K562 (cell line): ENCODE data around the gene COL15A1. TPM values are rescaled to one million over a fixed set of nuclear protein-coding genes. Genes with fewer than 3 reads are reported as not detected.
A peak's percentile ranks its signal among the peaks of the same experiment; 100 is the strongest.

ENCODE experiments used
- ATAC-seq: fragments of 200-7000 bp; cut with Tn5 transposase; 3 replicates; pipeline ENCODE4 v1.9.1; 2020; ENCODE audit warnings: moderate library complexity
- BruUV-seq: library from RNA; stranded (reverse); fragments of 400-500 nt; replicated peaks from 2 replicates; lab custom pipeline; 2021; lab: Mats Ljungman, UMichigan
- CTCF ChIA-PET: fragments of 300-600 bp; formaldehyde crosslinking; extraction: SDS; loops from one replicate; lab custom pipeline; 2021; ENCODE audit warnings: low intra/inter-chr PET ratio; lab: Yijun Ruan, JAX
- POLR2A ChIA-PET: fragments of 300-600, 350-650 bp; sonication (Branson Sonifier 250); formaldehyde crosslinking; extraction: SDS; loops from one replicate; lab custom pipeline; 2021; ENCODE audit warnings: antibody characterized with exemption, inconsistent platforms; lab: Yijun Ruan, JAX
- DNase-seq, 4 experiments: peaks; one replicate each; pipeline versions ENCODE4 v3.0.0 to v3.0.0-alpha.2; 2011 to 2018; ENCODE audit warnings: low spot score in 3 of 4, mixed read lengths in 3 of 4; ENCODE audit errors: extremely low read depth in 1 of 4
- FAIRE-seq: peaks from 2 replicates; lab custom pipeline; 2011; peaks lifted over from hg19 to GRCh38; lab: Jason Lieb, UNC
- H2AFZ ChIP-seq: 2 replicates; pipeline ENCODE4 v1.6.0; 2011; ENCODE audit warnings: low read depth, low read length, control low read depth, inconsistent platforms
- H3K27ac ChIP-seq: fragments of 200-600 bp; 3 replicates; pipeline ENCODE4 v1.8.0; 2011; ENCODE audit warnings: low read depth, mild to moderate bottlenecking, control low read depth, inconsistent platforms, low read length, moderate library complexity, mixed read lengths; ENCODE audit errors: extremely low read depth
- H3K27me3 ChIP-seq, 2 experiments: fragments of 300-600 bp in 1 of 2; 2 replicates in 1 of 2; 3 replicates in 1 of 2; pipeline versions ENCODE4 v1.6.0 to v1.8.0; 2011; ENCODE audit warnings: inconsistent platforms in 2 of 2, low read length in 2 of 2, mild to moderate bottlenecking in 1 of 2, mixed read lengths in 1 of 2, moderate library complexity in 1 of 2; ENCODE audit not compliant: control insufficient read depth in 2 of 2, insufficient read depth in 2 of 2
- H3K36me3 ChIP-seq: fragments of 300-600 bp; 3 replicates; pipeline ENCODE4 v1.8.0; 2011; ENCODE audit warnings: mild to moderate bottlenecking, low read length, inconsistent platforms; ENCODE audit not compliant: control insufficient read depth, insufficient read depth
- H3K4me1 ChIP-seq, 2 experiments: fragments of 200-600 bp in 1 of 2; replicated peaks in 1 of 2; 2 replicates in 1 of 2; 3 replicates in 1 of 2; pipeline versions ENCODE4 v1.5.1 to v1.8.0; 2011; ENCODE audit warnings: inconsistent platforms in 2 of 2, low read length in 2 of 2, mild to moderate bottlenecking in 1 of 2, mixed read lengths in 1 of 2, moderate library complexity in 1 of 2; ENCODE audit not compliant: control insufficient read depth in 2 of 2, insufficient read depth in 2 of 2
- H3K4me2 ChIP-seq: 2 replicates; pipeline ENCODE4 v1.6.1; 2011; ENCODE audit warnings: low read length, control low read depth, inconsistent platforms, mixed read lengths; ENCODE audit not compliant: insufficient read depth
- H3K4me3 ChIP-seq: fragments of 200-600 bp; sonication (generic), shearing (Covaris generic); 2 replicates; pipeline ENCODE4 v1.5.1; 2016; ENCODE audit warnings: control low read depth, inconsistent platforms
- H3K79me2 ChIP-seq: fragments of 200-600 bp; 3 replicates; pipeline ENCODE4 v1.8.0; 2011; ENCODE audit warnings: low read length, inconsistent platforms; ENCODE audit not compliant: control insufficient read depth, insufficient read depth
- H3K9ac ChIP-seq, 2 experiments: 2 replicates each; pipeline versions ENCODE4 v1.6.0 to v1.6.1; 2011; ENCODE audit warnings: low read depth in 2 of 2, low read length in 2 of 2, control low read depth in 1 of 2, inconsistent platforms in 1 of 2, mild to moderate bottlenecking in 1 of 2, mixed read lengths in 1 of 2; ENCODE audit not compliant: insufficient read depth in 1 of 2
- H3K9me1 ChIP-seq: one replicate; pipeline ENCODE4 v1.6.0; 2011; ENCODE audit warnings: inconsistent platforms, mild to moderate bottlenecking, low read length, moderate library complexity; ENCODE audit not compliant: control insufficient read depth, insufficient read depth
- H3K9me3 ChIP-seq: replicated peaks from 2 replicates; pipeline ENCODE4 v1.5.1; 2011; ENCODE audit warnings: low read depth, low read length, inconsistent platforms; ENCODE audit not compliant: control insufficient read depth, insufficient read depth
- H4K20me1 ChIP-seq: replicated peaks from 2 replicates; pipeline ENCODE4 v1.6.1; 2011; ENCODE audit warnings: low read length, inconsistent platforms, mixed read lengths; ENCODE audit not compliant: control insufficient read depth, insufficient read depth
- JUND ChIP-seq, 2 experiments: IDR thresholded peaks; 2 replicates in 1 of 2; 3 replicates in 1 of 2; pipeline ENCODE4 v1.6.1; 2011; ENCODE audit warnings: borderline replicate concordance in 2 of 2, low read depth in 2 of 2, low read length in 2 of 2, improper control_type of control experiment in 1 of 2, missing biosample characterization in 1 of 2, missing genetic modification characterization in 1 of 2, missing genetic modification reagents in 1 of 2
- YY1 ChIP-seq, 3 experiments: IDR thresholded peaks; 2 replicates each; pipeline ENCODE4 v1.6.1; 2011; ENCODE audit warnings: low read length in 2 of 3, mild to moderate bottlenecking in 2 of 3, moderate library complexity in 2 of 3, borderline replicate concordance in 1 of 3, control low read depth in 1 of 3, low read depth in 1 of 3; ENCODE audit not compliant: insufficient read depth in 3 of 3, insufficient replicate concordance in 2 of 3, control insufficient read depth in 1 of 3, insufficient read length in 1 of 3; ENCODE audit errors: extremely low read depth in 1 of 3
- ZC3H4 ChIP-seq: sonication (generic); formaldehyde crosslinking; IDR thresholded peaks from 2 replicates; pipeline ENCODE4 v1.9.0; 2021; ENCODE audit warnings: missing genetic modification reagents, borderline replicate concordance
- ZNF263 ChIP-seq: sonication (generic); formaldehyde crosslinking; IDR thresholded peaks from 2 replicates; pipeline ENCODE4 v1.8.0; 2022; ENCODE audit warnings: mild to moderate bottlenecking, missing genetic modification reagents, borderline replicate concordance
- ZNF644 ChIP-seq: fragments of 200-800 bp; sonication (Bioruptor generic); IDR thresholded peaks from 2 replicates; pipeline ENCODE4 v1.6.1; 2016; ENCODE audit warnings: low read depth, missing genetic modification characterization, missing compliant biosample characterization
- ZNF766 ChIP-seq: fragments of 200-800 bp; sonication (Bioruptor generic); conservative IDR thresholded peaks from 2 replicates; pipeline ENCODE4 v1.6.1; 2016; ENCODE audit warnings: missing genetic modification characterization, missing compliant biosample characterization
- WGBS: fragments of 100-300 bp; shearing (Covaris generic); methylation state at CpG from one replicate; pipeline ENCODE4 v1.1.6; 2016; ENCODE audit warnings: low coverage, mixed read lengths; ENCODE audit not compliant: insufficient coverage; ENCODE audit errors: missing lambda C conversion rate; 5-methylcytosine and 5-hydroxymethylcytosine counted together
- in situ Hi-C: fragments of 300-500 bp; cut with MboI; formaldehyde crosslinking; loops from 4 replicates; pipeline ENCODE4 v1.15.0; 2018; ENCODE audit warnings: inconsistent platforms, mixed read lengths
- intact Hi-C: fragments of 100-400 bp; cut with micrococcal nuclease; formaldehyde crosslinking; loops from 2 replicates; pipeline ENCODE4 v1.14.2; 2022
- polyA plus RNA-seq, 8 experiments: library from polyadenylated mRNA; depleted of rRNA in 4 of 8; stranded (reverse) in 5 of 8; unstranded in 3 of 8; fragments of >200 nt; fragmentation: Nextera tagmentation in 2 of 8; fragmentation: Illumina TruSeq in 1 of 8; extraction: Ambion mirVana in 2 of 8; extraction: Trizol in 1 of 8; gene quantifications; 2 replicates each; pipeline versions ENCODE4 v1.2.1 to v1.2.3, GENCODE V29; 2011 to 2014; ENCODE audit warnings: inconsistent platforms in 1 of 8, missing spikeins in 1 of 8
- total RNA-seq, 7 experiments: library from RNA; depleted of rRNA in 6 of 7; stranded (reverse); fragments of >200 nt in 6 of 7; fragmentation: Illumina TruSeq in 2 of 7; extraction: Trizol in 2 of 7; gene quantifications; 2 replicates each; pipeline versions ENCODE4 v1.2.1 to v1.2.3, GENCODE V29; 2011 to 2021; ENCODE audit warnings: low replicate concordance in 1 of 7
- TF ChIP-seq, protein P1 (sequence below), 2 experiments: fragments of 450-650 bp in 1 of 2; sonication (generic) in 1 of 2; formaldehyde crosslinking in 1 of 2; IDR thresholded peaks in 1 of 2; conservative IDR thresholded peaks in 1 of 2; 2 replicates each; pipeline versions ENCODE4 v1.6.1 to v1.8.1; 2016 to 2023; ENCODE audit warnings: mild to moderate bottlenecking in 2 of 2, moderate library complexity in 2 of 2, inconsistent platforms in 1 of 2, missing genetic modification reagents in 1 of 2
- TF ChIP-seq, protein P2 (sequence below): fragments of 200-800 bp; sonication (Bioruptor generic); IDR thresholded peaks from 2 replicates; pipeline ENCODE4 v1.6.1; 2016; ENCODE audit warnings: missing genetic modification characterization, missing compliant biosample characterization

COL15A1 gene
- total and polyA plus RNA-seq, 9 of the 15 experiments (the other 6 are each of a cell fraction or from before 2014, with no cell fraction given) = 0.46 to 5.1 (median 2.6) TPM

DNA sequence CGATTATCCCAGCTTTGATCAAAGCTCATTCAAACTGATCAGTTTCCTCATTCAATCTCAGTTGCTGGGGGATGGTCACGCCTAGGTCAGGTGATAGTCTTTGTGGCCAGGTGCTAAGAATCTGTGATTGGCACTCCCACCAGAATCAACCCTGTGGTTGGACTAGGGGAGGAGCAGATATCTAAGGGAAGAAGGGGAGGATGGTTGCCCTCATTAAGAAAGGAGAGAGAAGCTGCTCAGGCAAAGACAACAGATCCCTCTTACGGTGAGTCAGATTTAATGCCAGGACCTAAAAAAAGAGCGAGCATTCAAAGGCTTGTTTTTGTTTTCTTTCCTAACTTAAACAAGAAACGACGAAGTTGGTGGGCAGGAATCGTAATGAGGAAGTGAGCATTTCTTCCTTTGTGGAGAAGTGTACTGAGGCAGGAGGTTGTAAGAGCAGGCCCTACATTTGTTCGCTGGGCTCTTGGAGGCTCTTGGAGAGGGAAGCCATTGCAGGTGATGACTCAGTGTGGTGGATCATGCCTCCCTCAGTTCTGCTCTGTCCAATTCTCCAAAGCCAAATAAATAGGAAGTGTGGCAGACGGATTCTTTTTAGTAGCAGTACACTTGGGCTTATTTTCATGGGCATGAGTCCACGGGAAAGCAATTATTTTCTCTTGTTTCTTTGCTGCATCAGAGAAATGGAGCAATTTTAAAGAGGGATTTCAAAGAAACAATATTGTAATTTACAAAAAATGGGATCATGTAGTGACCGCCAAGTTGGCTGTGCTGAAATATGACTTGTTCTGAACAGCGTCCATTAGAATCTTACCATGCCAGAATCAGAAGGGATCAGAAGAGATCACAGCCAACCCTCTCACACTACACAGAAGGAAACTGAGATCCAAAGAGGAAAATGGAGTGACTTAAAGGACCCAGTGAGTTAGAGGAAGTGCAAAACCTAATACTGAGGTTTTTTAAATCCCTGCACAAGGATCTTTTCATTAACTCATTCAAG, 142.5 kb downstream of the COL15A1 start:
- Histone ChIP-seq H3K4me3 (no peak overlapping the region), H3K27me3 (no peaks in the 10 kb centered on the region), H4K20me1 (no peaks in the 10 kb centered on the region), H3K9me1 (no peaks in the 10 kb centered on the region), H3K79me2 (no peaks in the 10 kb centered on the region), H3K9ac (no peak overlapping the region), H2AFZ (peak overlapping the region; percentile 80), H3K4me1 (peaks cover 0 to 11% of the 10 kb centered on the region in 2 experiments; a peak in 3 of 5 replicates), H3K9me3 (0 out of 2 replicates have a peak, but pooled peaks cover 6% of the 10 kb centered on the region), H3K36me3 (no peaks in the 10 kb centered on the region), H3K27ac (no peak overlapping the region), H3K4me2 (no peak overlapping the region)
- ChIA-PET POLR2A (interaction anchor here (1.1 to 3.3 kb wide), 2 partner anchors 11 to 15 kb away, joined by 4 to 37 read pairs; no protein-coding TSS in a partner anchor), CTCF (no interaction called here)
- in situ Hi-C loops = no loop called here
- FAIRE-seq (no peak), DNase-seq (no peak), ATAC-seq (peak; percentile 42; the same call in 1 of the 3 replicates)
- BruUV-seq = no TSS peak
- intact Hi-C loops = no loop called here
- 46% methylated on average over 12 of the region's 12 CpGs for WGBS
- peak; percentile 23; the same call in 1 of the 2 replicates for TF ChIP-seq ZNF263
- 0 out of 2 replicates have a peak, but pooled peaks have one; percentile 14 for TF ChIP-seq ZNF766
- TF ChIP-seq, protein P1, sequence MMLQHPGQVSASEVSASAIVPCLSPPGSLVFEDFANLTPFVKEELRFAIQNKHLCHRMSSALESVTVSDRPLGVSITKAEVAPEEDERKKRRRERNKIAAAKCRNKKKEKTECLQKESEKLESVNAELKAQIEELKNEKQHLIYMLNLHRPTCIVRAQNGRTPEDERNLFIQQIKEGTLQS (IDR thresholded peaks at IDR 0.05) = peak; percentile 74
- TF ChIP-seq, protein P1 (CRISPR knock-in tag; conservative IDR thresholded peaks at IDR 0.05) = no peak
- no peak for TF ChIP-seq ZNF644 (tag)
- TF ChIP-seq, protein P2, sequence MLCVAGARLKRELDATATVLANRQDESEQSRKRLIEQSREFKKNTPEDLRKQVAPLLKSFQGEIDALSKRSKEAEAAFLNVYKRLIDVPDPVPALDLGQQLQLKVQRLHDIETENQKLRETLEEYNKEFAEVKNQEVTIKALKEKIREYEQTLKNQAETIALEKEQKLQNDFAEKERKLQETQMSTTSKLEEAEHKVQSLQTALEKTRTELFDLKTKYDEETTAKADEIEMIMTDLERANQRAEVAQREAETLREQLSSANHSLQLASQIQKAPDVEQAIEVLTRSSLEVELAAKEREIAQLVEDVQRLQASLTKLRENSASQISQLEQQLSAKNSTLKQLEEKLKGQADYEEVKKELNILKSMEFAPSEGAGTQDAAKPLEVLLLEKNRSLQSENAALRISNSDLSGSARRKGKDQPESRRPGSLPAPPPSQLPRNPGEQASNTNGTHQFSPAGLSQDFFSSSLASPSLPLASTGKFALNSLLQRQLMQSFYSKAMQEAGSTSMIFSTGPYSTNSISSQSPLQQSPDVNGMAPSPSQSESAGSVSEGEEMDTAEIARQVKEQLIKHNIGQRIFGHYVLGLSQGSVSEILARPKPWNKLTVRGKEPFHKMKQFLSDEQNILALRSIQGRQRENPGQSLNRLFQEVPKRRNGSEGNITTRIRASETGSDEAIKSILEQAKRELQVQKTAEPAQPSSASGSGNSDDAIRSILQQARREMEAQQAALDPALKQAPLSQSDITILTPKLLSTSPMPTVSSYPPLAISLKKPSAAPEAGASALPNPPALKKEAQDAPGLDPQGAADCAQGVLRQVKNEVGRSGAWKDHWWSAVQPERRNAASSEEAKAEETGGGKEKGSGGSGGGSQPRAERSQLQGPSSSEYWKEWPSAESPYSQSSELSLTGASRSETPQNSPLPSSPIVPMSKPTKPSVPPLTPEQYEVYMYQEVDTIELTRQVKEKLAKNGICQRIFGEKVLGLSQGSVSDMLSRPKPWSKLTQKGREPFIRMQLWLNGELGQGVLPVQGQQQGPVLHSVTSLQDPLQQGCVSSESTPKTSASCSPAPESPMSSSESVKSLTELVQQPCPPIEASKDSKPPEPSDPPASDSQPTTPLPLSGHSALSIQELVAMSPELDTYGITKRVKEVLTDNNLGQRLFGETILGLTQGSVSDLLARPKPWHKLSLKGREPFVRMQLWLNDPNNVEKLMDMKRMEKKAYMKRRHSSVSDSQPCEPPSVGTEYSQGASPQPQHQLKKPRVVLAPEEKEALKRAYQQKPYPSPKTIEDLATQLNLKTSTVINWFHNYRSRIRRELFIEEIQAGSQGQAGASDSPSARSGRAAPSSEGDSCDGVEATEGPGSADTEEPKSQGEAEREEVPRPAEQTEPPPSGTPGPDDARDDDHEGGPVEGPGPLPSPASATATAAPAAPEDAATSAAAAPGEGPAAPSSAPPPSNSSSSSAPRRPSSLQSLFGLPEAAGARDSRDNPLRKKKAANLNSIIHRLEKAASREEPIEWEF (CRISPR knock-in tag) = no peak
- no peak for TF ChIP-seq ZC3H4 (CRISPR knock-in tag)
- peak; percentile 55; the same call in 1 of the 2 replicates for TF ChIP-seq JUND (IDR thresholded peaks at IDR 0.05; ENCODE audit: borderline replicate concordance, low read depth, low read length)
- peak; percentile 52; the same call in 2 of the 3 replicates for TF ChIP-seq JUND (tag; IDR thresholded peaks at IDR 0.05; ENCODE audit: borderline replicate concordance, low read depth, low read length)
- TF ChIP-seq YY1 (IDR thresholded peaks at IDR 0.05; ENCODE audit: borderline replicate concordance in 1 of 3, control insufficient read depth in 1 of 3, extremely low read depth in 1 of 3, insufficient read depth in 3 of 3, insufficient read length in 1 of 3, insufficient replicate concordance in 2 of 3, low read depth in 1 of 3, low read length in 2 of 3) = peak in 1 of 3 experiments; percentile 55
